SHP77 treated with DMSO at 0.1 percent for 48 hours (cell line): Measurements from ENCODE around the gene OR5A1.

Experiments used
- DNase-seq: peaks from one replicate; lab custom pipeline; 2025; lab: John Stamatoyannopoulos, UW

OR5A1 gene

DNA sequence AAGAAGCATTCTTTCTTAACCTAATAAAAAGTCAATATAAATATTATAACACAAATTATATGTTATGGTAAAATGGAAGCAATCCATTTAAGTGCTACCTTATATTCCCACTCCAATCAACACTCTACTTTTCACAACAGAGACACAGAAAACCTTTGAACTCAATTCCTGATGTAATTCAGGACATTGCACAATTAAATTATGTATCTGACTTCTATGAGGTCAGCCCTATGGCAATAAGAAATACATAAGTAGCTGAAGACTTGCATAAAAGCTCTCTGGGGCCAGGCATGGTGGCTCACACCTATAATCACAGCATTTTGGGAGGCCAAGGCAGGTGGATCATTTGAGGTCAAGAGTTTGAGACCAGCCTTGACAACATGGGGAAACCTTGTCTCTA, 43.6 kb downstream of the OR5A1 start:
- no peak for DNase-seq

DNA sequence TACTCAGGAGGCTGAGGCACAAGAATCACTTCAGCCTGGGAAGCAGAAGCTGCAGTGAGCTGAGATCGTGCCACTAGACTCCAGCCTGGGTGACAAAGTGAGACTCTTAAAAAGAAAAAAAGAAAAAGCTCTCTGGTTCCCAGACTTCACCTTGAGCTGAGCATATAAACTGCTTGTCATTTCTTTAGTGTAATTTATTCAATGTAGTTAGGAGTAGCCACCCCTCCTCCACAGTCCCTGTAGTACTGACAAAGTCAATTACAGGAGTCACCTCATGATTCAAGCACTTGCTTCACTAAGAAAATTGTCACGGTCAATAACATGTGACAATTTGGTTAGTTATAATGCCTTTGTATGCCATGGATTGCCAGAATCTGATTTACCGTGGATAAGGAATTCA, 44.1 kb downstream of the OR5A1 start:
- DNase-seq, result no peak
